GM21717 (cell line): ENCODE measurements around the gene STK36.
A peak's percentile ranks its signal among the peaks of the same experiment; 100 is the strongest.
"Not testable (repeated sequence)": the region's sequence is repeated elsewhere in the genome, so short reads cannot be mapped to it uniquely, and the experiment has no call there.

Experiments
- ATAC-seq: cut with Tn5 transposase; IDR thresholded peaks from one replicate; pipeline ENCODE4 v1.9.1; 2021; ENCODE audit warnings: mild to moderate bottlenecking, moderate library complexity; ENCODE audit not compliant: unreplicated experiment

The STK36 gene

DNA sequence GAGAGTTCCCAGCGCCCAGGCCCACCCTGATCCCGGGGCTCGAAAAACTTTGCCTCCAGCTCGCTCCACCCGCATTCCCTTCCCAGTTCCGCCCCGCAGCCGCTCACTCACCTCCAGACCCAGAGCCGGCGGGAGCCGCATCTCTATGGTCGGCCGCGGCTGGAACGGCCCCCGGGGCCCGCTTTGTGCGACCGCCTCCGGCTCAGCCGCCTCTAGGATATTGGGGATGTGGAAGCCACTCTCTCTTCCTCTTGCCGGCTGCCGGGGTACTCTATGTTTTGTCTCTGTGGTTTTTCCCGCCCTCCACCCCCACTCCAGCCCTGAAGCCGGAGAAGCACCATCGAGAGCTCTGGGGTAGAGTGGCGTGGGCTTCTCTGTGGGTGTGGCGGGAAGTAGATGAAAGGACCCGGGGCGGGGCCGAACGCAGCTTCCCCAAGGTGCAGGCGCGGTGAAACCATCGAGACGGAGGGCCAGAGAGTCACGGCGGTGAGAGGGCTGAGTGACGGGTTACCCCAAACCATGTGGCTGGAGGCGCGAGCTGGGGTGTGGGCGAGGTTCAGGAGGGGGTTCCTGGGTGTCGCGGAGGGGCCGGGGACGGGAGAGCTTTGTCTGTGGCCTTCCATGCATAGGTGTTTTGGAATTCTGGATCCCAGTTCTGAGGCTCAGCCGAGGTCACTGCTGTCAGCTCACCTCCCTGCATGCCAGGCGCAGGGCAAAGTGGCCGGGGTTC, 12.5 kb upstream of the STK36 start, which contains the start of the genes BCS1L and ZNF142:
TSS of gene BCS1L (plus strand) at position 426 of the 730 bp plus-strand sequence. CDS start 1,305 bp downstream, outside the sequence.
TSS of gene ZNF142 (minus strand) at position 366 of the 730 bp plus-strand sequence. CDS start 3,194 bp downstream, outside the sequence.
- peak; percentile 94 for ATAC-seq

DNA sequence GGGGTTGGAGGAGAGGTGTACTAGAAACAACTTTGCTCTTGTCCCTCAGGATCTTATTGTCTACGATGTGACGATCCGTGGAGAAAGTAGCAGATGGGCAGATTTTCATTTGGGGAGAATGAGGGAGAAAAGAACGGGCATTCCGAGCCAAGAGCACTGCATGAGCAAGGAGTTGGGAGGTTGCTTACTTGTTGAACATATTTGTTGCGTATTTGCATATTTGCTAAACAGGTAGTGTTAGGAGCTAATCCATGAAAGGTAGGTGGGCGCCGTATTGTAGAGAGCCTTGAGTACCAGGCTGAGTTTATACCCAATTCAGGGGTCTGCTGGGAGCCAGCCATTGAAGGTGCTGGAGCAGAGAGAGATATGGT, 11.9 kb upstream of the STK36 start:
- ATAC-seq = no peak

DNA sequence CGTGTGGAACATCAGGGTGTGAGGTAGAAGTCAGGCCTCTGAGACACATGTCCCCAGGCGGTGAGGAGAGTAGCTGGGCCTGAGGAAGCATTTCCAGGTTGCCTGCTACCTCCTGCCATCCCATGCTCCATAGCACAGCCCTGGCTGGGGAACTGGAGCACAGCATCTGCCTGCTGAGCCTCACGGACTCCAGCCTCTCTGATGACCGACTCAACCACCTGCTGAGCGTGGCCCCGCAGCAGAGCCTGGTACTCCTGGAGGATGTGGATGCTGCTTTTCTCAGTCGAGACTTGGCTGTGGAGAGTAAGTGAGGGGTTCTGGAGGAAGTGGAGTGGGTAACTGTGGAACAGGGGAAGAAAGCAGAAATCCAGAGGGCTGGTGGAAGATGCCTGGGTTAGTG, 9.5 kb upstream of the STK36 start:
- ATAC-seq = no peak

DNA sequence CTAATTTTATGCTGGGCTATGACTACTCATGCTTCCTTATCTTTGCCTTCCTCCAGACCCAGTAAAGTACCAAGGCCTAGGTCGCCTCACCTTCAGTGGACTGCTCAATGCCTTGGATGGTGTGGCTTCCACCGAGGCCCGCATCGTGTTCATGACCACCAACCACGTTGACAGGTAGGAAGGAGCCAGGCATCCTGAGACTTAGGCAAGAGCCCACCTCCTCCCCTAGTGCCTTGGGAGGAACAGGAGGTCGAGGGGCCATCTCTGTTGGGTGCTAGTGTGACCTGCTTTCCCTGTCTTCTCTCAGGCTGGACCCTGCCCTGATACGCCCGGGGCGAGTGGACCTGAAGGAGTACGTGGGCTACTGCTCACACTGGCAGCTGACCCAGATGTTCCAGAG, 9.1 kb upstream of the STK36 start:
- no peak for ATAC-seq

DNA sequence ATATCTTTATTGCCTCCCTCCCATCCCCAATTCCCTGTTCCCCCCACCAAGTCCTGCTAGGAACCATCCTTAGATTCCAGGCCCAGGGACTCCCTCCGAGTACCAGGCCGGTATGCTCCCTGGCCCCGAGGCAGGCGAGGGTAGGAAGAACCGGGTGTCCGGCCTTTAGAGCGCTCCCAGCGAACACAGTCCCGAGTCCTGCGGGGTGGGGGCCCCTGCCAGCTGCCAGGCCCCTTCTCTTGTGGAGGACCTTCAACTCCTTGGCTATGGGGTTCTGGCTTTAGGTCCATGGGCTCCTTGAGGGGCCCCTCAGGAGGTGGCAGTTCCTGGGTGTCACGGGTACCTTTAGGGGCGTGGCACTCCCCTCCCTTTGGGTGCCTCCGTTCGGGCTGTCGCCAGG, 8.0 kb upstream of the STK36 start:
- no peak for ATAC-seq

DNA sequence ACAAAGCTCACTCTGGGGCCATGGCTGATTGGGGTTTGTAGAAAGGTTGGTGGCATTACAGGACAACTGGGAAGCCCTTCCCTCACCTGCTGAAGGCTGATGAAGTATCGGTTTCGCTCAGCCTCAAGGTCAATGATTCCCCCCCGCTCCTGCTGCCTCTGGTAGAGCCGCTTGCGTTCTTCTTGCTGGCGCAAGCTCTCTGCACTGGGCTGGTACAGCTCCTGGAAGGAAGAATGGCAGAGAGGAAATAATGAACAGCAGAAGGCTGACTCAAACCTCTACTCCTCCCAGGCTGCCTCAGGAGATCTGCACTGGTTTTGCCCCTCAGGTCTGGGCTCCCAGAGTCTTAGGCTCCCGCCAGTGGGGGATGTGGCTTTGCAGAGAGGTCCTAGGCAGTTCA, 7.2 kb upstream of the STK36 start:
- no peak for ATAC-seq

DNA sequence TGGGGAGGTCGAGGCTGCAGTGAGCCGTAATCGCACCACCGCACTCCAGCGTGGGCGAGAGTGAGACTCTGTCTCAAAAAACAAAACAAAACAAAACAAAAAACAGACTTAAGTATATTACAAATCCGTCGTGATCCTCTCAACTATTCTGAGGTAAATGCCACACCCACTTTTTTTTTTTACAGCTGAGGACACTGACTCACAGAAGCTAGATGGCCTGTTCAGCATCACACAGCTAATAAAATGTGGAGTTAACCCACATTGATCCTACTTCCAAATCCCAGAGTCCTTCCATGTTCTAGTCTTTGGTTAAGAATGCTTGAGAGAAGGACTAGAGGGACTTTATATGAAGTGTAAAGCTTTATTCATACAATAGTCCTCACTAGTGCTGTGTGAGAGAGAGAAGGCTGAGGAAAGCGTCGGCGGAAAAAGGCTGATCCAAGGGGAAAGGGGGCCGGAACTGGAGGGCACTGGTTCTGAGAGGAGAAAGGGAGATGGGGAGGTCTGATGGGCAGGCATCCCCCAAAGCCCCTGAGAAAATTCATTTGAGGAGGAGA, 711 bp upstream of the STK36 start:
- no peak for ATAC-seq

DNA sequence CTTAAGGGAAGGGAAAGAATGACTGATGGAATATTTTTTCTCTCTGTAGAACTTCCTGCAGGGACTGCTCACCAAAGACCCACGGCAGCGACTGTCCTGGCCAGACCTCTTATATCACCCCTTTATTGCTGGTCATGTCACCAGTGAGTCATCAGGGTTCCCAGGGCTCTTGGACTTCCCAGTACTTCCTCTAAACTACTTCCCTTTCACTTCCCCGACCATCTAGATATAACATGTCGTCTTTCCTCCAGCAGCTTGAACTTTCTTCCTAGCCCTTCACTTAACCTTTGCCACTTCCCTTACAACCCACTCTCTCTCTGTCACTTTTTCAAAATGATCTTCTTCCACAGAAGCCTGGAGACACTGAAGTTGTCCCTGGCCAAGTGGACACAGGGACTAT, 7.2 kb downstream of the STK36 start:
- no peak for ATAC-seq

DNA sequence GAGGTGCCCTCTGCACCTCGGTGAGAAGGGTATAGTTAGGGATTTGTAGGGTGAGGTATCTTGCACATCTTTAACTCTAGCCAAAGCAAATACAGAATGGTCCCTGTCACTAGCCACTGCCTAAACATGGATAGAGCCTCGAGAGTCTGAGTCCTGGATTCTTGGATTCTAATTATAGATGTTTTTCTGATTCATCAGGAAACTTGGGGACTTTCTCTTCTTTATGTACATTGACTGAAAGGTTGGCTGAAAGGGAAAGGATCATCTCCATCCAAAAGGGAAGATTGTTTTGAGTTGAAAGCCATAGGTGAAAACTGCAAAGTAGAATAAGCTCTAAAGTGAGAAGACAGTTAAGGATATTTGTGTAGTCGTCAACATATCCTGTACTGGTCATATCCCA, 8.2 kb downstream of the STK36 start:
- no peak for ATAC-seq

DNA sequence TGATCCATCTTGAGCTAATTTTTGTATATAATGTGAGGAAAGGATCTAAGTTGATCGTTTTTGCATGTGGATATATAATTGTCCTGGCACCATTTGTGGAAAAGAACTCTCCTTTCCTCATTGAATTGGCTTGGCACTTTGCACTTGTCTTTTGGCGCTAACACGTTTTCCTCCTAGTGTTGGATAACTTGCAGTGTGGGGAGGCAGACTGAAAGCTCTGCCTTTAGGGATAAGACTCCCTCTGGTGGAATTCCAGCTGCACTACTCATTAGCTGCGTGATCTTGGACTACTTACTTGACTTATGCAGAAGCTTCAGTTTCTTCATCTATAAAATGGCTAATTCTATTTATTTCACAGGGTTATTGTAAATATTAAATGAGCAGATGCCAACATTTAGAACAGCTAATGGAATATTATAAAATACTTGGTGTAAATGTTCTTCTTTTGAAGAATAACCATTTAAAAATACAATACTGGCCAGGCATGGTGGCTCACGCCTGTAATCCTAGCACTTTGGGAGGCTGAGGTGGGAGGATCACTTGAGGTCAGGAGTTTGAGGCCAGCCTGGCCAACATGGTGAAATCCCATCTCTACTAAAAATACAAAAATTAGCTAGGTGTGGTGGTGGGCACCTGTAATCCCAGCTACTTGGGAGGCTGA, 15.6 kb downstream of the STK36 start:
- ATAC-seq = not testable (repeated sequence)

DNA sequence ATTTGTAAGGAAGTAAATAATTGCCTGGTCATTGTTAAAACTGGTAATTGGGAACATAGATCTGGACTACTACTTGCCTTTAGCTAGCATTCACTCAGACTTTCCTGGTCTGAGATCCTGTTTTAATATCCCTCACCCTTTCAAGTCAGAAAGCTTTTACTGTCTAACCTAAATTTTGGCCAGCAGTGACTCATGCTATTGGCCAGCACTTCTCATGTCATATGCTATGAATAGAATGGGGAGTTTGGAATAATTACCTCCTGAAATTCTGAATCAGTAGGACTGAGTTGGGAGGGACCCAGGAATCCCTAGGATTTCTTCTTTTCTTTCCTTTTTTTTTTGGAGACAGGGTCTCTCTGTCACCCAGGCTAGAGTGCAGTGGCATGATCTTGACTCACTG, 19.3 kb downstream of the STK36 start:
- ATAC-seq = no peak

DNA sequence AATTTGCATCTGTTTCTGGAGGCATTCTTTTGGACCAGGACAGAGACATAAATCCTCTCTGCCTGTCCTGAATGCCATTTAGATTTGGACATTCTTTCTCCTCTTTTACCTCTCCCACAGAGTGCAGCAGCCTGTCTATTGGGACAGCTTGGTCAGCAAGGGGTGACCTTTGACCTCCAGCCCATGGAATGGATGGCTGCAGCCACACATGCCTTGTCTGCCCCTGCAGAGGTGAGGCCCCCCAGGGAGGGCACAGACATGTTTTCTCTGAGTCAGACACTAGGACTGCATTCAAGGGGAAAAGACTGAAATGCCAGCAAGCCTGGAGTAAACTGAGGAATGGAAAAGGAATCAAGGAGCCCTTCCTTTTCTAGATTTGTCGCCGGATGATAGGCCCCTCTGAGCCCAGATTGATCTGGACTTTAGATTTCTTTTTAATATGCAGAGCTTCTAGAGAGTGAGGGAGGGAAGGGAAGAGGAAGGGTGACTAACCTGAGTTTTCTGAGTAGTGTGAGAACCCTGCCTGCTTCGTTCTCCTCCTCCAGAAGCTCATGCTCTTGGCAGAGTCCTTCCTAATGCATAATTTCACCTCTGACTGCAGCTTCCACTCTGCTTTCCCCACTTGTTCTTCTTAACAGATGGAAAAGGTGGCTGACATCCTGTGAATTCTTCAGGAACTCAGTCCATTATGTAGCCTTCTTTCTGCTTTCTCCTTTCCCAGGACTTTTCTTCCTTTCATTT, 22.7 kb downstream of the STK36 start:
- ATAC-seq = no peak

DNA sequence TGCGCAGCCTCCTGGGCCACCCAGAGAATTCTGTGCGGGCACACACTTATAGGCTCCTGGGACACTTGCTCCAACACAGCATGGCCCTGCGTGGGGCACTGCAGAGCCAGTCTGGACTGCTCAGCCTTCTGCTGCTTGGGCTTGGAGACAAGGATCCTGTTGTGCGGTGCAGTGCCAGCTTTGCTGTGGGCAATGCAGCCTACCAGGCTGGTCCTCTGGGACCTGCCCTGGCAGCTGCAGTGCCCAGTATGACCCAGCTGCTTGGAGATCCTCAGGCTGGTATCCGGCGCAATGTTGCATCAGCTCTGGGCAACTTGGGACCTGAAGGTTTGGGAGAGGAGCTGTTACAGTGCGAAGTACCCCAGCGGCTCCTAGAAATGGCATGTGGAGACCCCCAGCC, 27.0 kb downstream of the STK36 start:
- ATAC-seq = no peak

DNA sequence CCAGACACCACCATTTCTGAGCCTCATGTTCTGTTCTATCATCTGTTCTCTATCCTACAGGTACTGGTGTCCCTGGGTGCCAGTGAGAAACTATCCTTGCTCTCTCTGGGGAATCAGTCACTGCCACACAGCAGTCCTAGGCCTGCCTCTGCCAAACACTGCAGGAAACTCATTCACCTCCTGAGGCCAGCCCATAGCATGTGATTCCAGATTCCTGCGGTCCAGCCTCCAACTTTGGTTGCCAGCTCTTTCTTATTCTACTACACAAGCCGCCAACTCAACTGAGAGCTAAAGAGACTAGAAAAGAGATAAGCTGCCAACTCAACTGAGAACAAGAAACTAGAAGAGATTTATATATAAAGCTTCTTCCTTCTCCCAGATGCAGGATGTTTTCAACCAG, 29.9 kb downstream of the STK36 start:
- ATAC-seq = no peak

DNA sequence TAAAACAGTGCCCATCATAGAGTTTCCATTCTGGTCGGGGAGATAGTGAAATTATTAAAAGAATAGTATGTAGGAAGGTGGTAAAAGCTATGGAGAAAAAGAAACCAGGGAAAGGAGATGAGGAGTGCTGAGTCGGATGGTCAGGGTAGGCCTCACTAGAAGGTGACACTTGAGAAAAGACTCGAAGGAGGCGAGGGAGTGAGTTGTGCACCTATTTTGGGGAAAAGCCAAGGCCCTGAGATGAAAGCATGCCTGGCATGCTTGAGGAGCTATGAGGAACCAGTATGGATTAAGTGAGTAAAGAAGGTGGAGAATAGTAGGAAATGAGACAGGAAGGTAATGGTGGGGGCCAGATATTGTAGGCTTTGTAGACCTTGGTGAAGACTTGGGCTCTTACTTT, 31.5 kb downstream of the STK36 start:
- no peak for ATAC-seq

DNA sequence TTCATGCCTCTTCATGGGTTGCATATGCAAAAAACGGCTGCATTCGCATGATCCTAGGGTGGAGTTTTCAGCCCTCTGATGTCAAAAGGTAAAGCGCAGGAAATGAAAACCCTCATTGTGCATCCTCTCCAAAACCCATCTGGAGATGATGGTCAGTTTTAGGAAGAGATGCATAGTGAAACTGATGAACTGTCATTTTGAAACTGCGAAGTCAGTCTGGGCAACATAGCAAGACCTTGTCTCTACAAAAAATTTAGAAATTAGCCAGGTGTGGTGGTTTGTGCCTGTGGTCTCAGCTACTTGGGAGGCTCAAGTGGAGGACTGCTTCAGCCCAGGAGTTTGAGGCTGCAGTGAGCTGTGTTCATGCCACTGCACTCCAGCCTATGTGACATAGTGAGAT, 36.2 kb downstream of the STK36 start:
- ATAC-seq = no peak

DNA sequence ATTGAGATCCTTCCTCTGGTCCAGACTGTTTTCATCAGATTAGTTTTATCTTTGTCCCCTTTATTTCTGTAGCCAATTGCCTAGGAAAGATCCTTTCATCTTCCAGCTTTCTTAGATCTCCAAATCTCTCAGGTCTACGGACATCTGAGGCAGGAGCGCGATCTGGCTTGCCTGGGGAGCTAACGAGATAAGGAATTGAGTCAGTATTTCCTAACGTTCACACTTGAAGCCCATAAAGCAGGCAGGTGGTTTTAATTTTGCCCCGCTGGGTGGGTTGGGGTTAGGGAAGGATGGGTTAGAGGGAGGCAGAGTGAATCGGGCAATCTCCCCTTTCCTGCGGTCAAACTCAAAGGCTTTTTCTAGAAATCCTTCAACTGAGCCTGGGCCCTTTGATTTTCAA, 38.0 kb downstream of the STK36 start:
- no peak for ATAC-seq

DNA sequence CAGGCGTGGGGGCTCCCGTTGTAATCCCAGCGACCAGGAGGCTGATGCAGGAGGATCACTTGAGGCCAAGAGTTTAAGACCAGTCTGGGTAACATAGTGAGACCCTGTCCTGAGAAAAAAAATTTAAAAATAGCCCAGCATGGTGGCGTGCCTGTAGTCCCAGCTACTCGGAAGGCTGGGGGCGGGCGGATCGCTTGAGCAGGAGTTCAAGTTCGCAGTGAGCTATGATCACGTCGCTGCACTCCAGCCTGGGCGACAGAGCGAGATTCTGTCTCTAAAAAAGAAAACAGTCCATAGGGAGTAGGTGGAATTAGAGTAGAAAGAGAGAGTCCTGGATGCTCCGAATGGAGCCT, 38.4 kb downstream of the STK36 start:
- ATAC-seq = no peak

DNA sequence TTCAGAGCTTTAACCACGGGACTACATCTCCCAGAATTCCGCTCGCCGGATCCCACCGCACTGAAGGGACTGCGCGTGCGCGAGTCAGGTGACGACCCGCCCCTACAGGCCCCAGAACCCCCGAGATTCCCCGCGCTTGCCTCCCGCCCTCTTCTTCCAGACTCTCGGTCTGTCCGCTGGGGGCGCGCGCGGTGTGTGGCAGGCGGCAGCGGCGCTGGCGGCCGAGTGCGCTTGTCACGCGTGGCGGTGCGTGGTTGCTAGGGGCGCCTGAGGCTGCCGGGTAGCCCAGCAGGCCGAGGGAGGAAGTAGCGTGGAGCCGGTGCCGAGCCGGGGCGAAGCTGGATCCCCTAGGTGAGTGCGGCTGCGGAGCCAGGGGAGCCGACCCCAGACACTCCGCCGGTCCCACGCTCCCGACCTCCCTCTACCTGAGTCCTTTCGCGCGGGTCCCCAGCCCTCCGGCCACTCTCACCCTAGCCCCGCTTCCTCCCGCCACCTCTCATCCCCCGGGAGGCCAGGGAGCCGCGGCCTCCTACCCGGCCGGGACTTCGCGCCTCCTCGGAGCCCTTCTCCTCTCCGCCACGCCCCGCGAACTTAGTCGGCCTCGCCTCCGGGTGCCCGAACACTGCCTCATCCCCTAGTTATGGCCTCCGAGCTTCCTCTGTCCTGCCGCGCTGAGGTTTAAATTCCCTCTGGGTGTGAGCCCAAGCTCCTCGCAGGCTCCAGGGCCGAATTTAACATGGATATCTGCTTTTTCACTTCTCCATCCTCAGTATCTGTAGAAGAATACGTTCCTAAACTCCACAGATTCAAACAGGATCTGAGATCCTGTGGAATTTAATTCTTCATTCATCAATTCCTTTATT, 39.0 kb downstream of the STK36 start, which contains the start of gene TTLL4:
TSS of gene TTLL4 (plus strand) at position 149 of the 863 bp plus-strand sequence. CDS start 26,842 bp downstream, outside the sequence.
- ATAC-seq = peak; percentile 85

DNA sequence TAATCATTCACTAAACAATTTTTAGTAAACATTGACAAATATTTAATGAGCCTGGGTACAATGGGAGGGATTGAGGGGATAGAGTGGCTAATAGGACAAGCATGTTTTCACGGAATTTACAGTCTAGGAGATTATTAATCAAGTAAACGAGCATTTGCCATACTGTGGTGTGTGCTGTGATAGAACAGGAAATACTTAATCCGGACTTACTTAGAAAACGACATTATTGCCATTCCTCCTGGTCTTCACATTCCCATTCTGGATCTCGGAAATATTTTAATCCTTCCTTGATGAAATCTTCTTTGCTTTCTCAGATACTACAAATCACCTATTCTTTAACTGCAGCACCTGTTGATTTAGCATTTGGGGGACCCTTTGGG, 39.7 kb downstream of the STK36 start:
- no peak for ATAC-seq

DNA sequence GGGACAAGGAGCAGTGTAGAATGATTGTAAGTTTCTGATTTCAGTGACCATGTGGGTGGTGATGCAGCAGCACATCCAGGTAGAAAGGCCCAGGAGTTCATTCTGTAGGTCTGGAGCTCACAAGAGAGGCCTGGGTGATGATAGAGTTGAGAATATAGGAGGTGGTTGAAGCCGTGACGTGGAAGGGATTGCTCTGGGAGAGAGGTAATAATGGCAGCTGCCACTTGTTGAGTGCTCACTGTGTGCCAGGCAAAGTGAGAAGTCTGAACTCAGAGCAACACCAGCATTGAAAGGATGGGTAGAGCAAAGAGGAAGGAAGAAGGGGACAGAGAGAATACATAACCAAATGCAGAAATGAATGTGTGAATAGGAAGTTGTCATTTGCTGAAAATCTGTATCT, 42.0 kb downstream of the STK36 start:
- no peak for ATAC-seq
